Erythroblast (primary cell): ENCODE results near the gene PCID2.

Experiments used
- DNase-seq, 2 experiments: peaks; one replicate each; lab custom pipeline; 2025; lab: John Stamatoyannopoulos, UW
- GATA1 ChIP-seq: IDR thresholded peaks from 2 replicates; pipeline ENCODE4 v1.6.1; 2011; ENCODE audit warnings: low read depth, mild to moderate bottlenecking, control low read depth, low read length, moderate library complexity
- POLR2A ChIP-seq: IDR thresholded peaks from 2 replicates; pipeline ENCODE4 v1.6.1; 2011; ENCODE audit warnings: mild to moderate bottlenecking, low read length

PCID2 gene

GRCh38 chr13:113138792-113139551, 69.5 kb downstream of the PCID2 start:
- TF ChIP-seq POLR2A (no peak), GATA1 (no peak)
- no peak for DNase-seq

GRCh38 chr13:113137691-113138298, 70.7 kb downstream of the PCID2 start:
- DNase-seq, result no peak
- TF ChIP-seq POLR2A (no peak), GATA1 (no peak)

- DNase-seq, result no peak
- TF ChIP-seq POLR2A (no peak), GATA1 (no peak)
Measured at GRCh38 chr13:113135281-113135760, 73.1 kb downstream of the PCID2 start.

DNA sequence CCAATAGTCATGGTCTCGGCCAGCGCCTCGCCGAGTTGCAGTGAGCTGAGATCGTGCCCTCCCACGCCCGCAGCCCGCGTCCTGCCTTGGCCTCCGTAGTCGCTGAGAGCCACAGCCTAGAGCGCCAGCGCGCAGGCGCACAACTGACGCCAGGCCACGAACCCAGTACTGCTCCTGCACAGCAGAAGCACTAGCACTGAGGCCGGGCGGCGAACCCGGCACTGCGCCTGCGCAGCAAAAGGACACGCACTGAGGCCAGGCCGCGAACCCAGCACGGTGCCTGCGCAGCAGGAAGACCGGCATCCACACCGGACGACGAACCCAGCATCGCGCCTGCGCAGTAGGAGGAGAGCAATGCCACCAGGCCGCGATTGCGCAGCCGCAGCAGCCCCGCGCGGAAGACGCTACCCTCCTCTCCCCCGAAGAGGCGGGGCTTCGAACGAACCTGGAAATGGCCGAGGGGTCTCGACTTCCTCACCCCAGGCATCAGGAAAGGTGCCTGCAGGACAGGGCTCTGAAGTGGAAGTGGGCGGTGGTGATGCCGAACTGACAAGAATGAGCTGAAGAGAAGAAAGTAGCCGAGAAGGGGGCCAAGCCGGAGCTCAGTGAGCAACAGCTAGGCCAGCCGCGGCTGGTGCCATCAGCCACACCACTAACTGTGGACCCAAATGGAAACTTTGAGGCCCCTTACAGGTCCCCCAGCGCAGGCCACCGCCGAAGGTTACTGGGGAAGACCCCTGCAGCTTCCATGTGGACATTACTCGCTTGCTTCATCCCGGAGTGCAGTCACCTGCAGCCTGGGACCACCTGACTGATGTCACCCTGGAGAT, 78.3 kb downstream of the PCID2 start:
- TF ChIP-seq GATA1 (no peak), POLR2A (no peak)
- DNase-seq, result peak; percentile 54 to 64

- no peak for TF ChIP-seq POLR2A
- no peak for TF ChIP-seq GATA1
- DNase-seq, result no peak
Measured at GRCh38 chr13:113129480-113129879, 79.0 kb downstream of the PCID2 start.
